ENCODE data around the gene ZIM2.

ZIM2 gene

GRCh38 chr19:56868446-56868845 is 27.9 kb upstream of the ZIM2 start:
- Histone ChIP-seq H3K9me2 (replicated peaks; ENCODE audit: insufficient read depth, low read length) (no peaks in the 10 kb centered on the region), H3K27me3 (ENCODE audit: low read length) (no peaks in the 10 kb centered on the region), H3F3A (ENCODE audit: insufficient read depth) (no peaks in the 10 kb centered on the region), H2AFZ (ENCODE audit: low read depth, low read length, severe bottlenecking) (no peak overlapping the region), H3K9me3 (ENCODE audit: insufficient read depth, low read length) (no peaks in the 10 kb centered on the region), H4K20me1 (ENCODE audit: low read depth, low read length) (no peaks in the 10 kb centered on the region), H3K27ac (ENCODE audit: low read depth, low read length) (no peak overlapping the region), H3K4me3 (ENCODE audit: insufficient read depth, low read length, poor library complexity, severe bottlenecking) (no peak overlapping the region), H3K4me2 (ENCODE audit: low read depth, low read length, poor library complexity, severe bottlenecking) (no peak overlapping the region), H3K79me2 (ENCODE audit: insufficient read depth, low read length) (no peaks in the 10 kb centered on the region), H3K9ac (ENCODE audit: low read length) (no peak overlapping the region), H3K36me3 (ENCODE audit: low read length) (no peaks in the 10 kb centered on the region)
- TF ChIP-seq EZH2phosphoT487 (conservative IDR thresholded peaks at IDR 0.05; ENCODE audit: low read length) (no peak), CTCF (IDR thresholded peaks at IDR 0.05; ENCODE audit: insufficient read depth, low read length, poor library complexity, severe bottlenecking) (no peak)

DNA sequence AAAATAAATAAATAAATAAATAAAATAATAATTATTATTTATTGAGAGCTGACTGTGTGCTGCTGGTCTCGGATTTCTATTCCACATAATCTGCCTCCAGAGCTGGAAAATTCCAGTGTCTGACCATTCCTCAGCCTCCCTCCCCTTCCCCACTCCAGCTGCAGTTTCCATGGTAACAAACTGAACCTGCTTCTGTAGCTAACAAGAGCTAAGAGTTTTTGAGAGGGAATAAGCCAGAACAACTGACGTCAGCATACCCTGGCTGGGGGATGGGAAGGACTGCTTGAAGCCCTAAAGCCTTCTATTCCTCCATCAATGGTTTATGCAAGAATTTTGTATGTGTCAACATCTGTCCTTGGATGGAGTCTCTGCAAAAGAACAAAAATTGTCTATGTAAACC is 26.0 kb upstream of the ZIM2 start:
- no peak for TF ChIP-seq EZH2phosphoT487 (conservative IDR thresholded peaks at IDR 0.05; ENCODE audit: low read length)
- TF ChIP-seq CTCF (IDR thresholded peaks at IDR 0.05; ENCODE audit: insufficient read depth, low read length, poor library complexity, severe bottlenecking), result no peak
- Histone ChIP-seq H3K27ac (ENCODE audit: low read depth, low read length) (no peak overlapping the region), H3K9me2 (replicated peaks; ENCODE audit: insufficient read depth, low read length) (no peaks in the 10 kb centered on the region), H4K20me1 (ENCODE audit: low read depth, low read length) (no peaks in the 10 kb centered on the region), H3K4me2 (ENCODE audit: low read depth, low read length, poor library complexity, severe bottlenecking) (no peak overlapping the region), H3K9me3 (ENCODE audit: insufficient read depth, low read length) (no peaks in the 10 kb centered on the region), H3K27me3 (ENCODE audit: low read length) (no peaks in the 10 kb centered on the region), H3K79me2 (ENCODE audit: insufficient read depth, low read length) (no peaks in the 10 kb centered on the region), H3K9ac (ENCODE audit: low read length) (no peak overlapping the region), H2AFZ (ENCODE audit: low read depth, low read length, severe bottlenecking) (no peak overlapping the region), H3F3A (ENCODE audit: insufficient read depth) (no peaks in the 10 kb centered on the region), H3K4me3 (ENCODE audit: insufficient read depth, low read length, poor library complexity, severe bottlenecking) (no peak overlapping the region), H3K36me3 (ENCODE audit: low read length) (no peaks in the 10 kb centered on the region)

DNA sequence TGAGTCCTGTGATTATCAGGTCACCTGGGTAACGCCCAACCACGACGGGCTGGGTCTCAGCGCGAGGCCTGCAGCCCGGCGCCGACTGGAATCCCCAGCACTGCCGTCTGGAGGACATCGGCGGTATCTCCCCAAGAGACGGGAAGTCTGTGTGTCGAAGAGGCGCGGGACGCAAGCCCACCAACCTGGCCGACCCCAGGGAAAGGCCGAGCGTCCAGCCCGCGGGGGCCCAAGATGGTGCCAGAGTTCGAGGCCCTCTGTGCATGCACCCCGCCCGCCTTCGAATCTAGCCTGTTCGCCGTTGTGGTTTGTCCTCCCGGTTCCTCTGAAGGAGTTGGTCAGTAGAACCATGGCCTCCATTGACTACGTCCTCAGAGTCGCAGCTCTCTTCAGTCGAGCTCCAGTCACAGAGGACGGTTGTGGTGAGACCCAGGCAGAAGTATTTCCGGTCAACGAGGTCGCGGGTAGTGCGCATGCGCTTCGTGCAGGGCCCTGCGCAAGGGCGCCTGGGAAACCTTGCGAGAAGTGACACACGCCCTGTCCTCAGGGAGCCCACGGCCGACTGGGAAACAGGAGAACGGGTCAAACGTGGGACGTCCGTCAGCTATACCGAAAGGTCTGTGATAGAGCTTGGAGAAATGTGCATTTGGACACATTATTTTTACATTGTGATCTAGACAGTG is 24.1 kb upstream of the ZIM2 start:
- H3F3A ChIP-seq (ENCODE audit: insufficient read depth), result no peaks in the 10 kb centered on the region
- H3K27ac ChIP-seq (ENCODE audit: low read depth, low read length), result no peak overlapping the region
- TF ChIP-seq EZH2phosphoT487 (conservative IDR thresholded peaks at IDR 0.05; ENCODE audit: low read length), result no peak
- no peak for TF ChIP-seq CTCF (IDR thresholded peaks at IDR 0.05; ENCODE audit: insufficient read depth, low read length, poor library complexity, severe bottlenecking)
- H3K36me3 ChIP-seq (ENCODE audit: low read length), result no peaks in the 10 kb centered on the region
- no peaks in the 10 kb centered on the region for H3K27me3 ChIP-seq (ENCODE audit: low read length)
- H3K4me3 ChIP-seq (ENCODE audit: insufficient read depth, low read length, poor library complexity, severe bottlenecking), result no peak overlapping the region
- no peak overlapping the region for H3K9ac ChIP-seq (ENCODE audit: low read length)
- H4K20me1 ChIP-seq (ENCODE audit: low read depth, low read length), result no peaks in the 10 kb centered on the region
- no peak overlapping the region for H2AFZ ChIP-seq (ENCODE audit: low read depth, low read length, severe bottlenecking)
- H3K79me2 ChIP-seq (ENCODE audit: insufficient read depth, low read length), result no peaks in the 10 kb centered on the region
- no peaks in the 10 kb centered on the region for H3K9me3 ChIP-seq (ENCODE audit: insufficient read depth, low read length)
- H3K9me2 ChIP-seq (replicated peaks; ENCODE audit: insufficient read depth, low read length), result no peaks in the 10 kb centered on the region
- H3K4me2 ChIP-seq (ENCODE audit: low read depth, low read length, poor library complexity, severe bottlenecking), result no peak overlapping the region
